K562 (cell line): ENCODE results near the gene OPTN. TPM values are rescaled to one million over a fixed set of nuclear protein-coding genes. Genes with fewer than 3 reads are reported as not detected.

Experiments used
- ATAC-seq: fragments of 200-7000 bp; cut with Tn5 transposase; 3 replicates; pipeline ENCODE4 v1.9.1; 2020; ENCODE audit warnings: moderate library complexity
- BruUV-seq: library from RNA; stranded (reverse); fragments of 400-500 nt; replicated peaks from 2 replicates; lab custom pipeline; 2021; lab: Mats Ljungman, UMichigan
- CTCF ChIA-PET: fragments of 300-600 bp; formaldehyde crosslinking; extraction: SDS; loops from one replicate; lab custom pipeline; 2021; ENCODE audit warnings: low intra/inter-chr PET ratio; lab: Yijun Ruan, JAX
- POLR2A ChIA-PET: fragments of 300-600, 350-650 bp; sonication (Branson Sonifier 250); formaldehyde crosslinking; extraction: SDS; loops from one replicate; lab custom pipeline; 2021; ENCODE audit warnings: antibody characterized with exemption, inconsistent platforms; lab: Yijun Ruan, JAX
- DNase-seq, 4 experiments: peaks; one replicate each; pipeline versions ENCODE4 v3.0.0 to v3.0.0-alpha.2; 2011 to 2018; ENCODE audit warnings: low spot score in 3 of 4, mixed read lengths in 3 of 4; ENCODE audit errors: extremely low read depth in 1 of 4
- FAIRE-seq: peaks from 2 replicates; lab custom pipeline; 2011; peaks lifted over from hg19 to GRCh38; lab: Jason Lieb, UNC
- H2AFZ ChIP-seq: 2 replicates; pipeline ENCODE4 v1.6.0; 2011; ENCODE audit warnings: low read depth, low read length, control low read depth, inconsistent platforms
- H3K27ac ChIP-seq: fragments of 200-600 bp; 3 replicates; pipeline ENCODE4 v1.8.0; 2011; ENCODE audit warnings: low read depth, mild to moderate bottlenecking, control low read depth, inconsistent platforms, low read length, moderate library complexity, mixed read lengths; ENCODE audit errors: extremely low read depth
- H3K27me3 ChIP-seq, 2 experiments: fragments of 300-600 bp in 1 of 2; 2 replicates in 1 of 2; 3 replicates in 1 of 2; pipeline versions ENCODE4 v1.6.0 to v1.8.0; 2011; ENCODE audit warnings: inconsistent platforms in 2 of 2, low read length in 2 of 2, mild to moderate bottlenecking in 1 of 2, mixed read lengths in 1 of 2, moderate library complexity in 1 of 2; ENCODE audit not compliant: control insufficient read depth in 2 of 2, insufficient read depth in 2 of 2
- H3K36me3 ChIP-seq: fragments of 300-600 bp; 3 replicates; pipeline ENCODE4 v1.8.0; 2011; ENCODE audit warnings: mild to moderate bottlenecking, low read length, inconsistent platforms; ENCODE audit not compliant: control insufficient read depth, insufficient read depth
- H3K4me1 ChIP-seq, 2 experiments: fragments of 200-600 bp in 1 of 2; replicated peaks in 1 of 2; 2 replicates in 1 of 2; 3 replicates in 1 of 2; pipeline versions ENCODE4 v1.5.1 to v1.8.0; 2011; ENCODE audit warnings: inconsistent platforms in 2 of 2, low read length in 2 of 2, mild to moderate bottlenecking in 1 of 2, mixed read lengths in 1 of 2, moderate library complexity in 1 of 2; ENCODE audit not compliant: control insufficient read depth in 2 of 2, insufficient read depth in 2 of 2
- H3K4me2 ChIP-seq: 2 replicates; pipeline ENCODE4 v1.6.1; 2011; ENCODE audit warnings: low read length, control low read depth, inconsistent platforms, mixed read lengths; ENCODE audit not compliant: insufficient read depth
- H3K4me3 ChIP-seq: fragments of 200-600 bp; sonication (generic), shearing (Covaris generic); 2 replicates; pipeline ENCODE4 v1.5.1; 2016; ENCODE audit warnings: control low read depth, inconsistent platforms
- H3K79me2 ChIP-seq: fragments of 200-600 bp; 3 replicates; pipeline ENCODE4 v1.8.0; 2011; ENCODE audit warnings: low read length, inconsistent platforms; ENCODE audit not compliant: control insufficient read depth, insufficient read depth
- H3K9ac ChIP-seq, 2 experiments: 2 replicates each; pipeline versions ENCODE4 v1.6.0 to v1.6.1; 2011; ENCODE audit warnings: low read depth in 2 of 2, low read length in 2 of 2, control low read depth in 1 of 2, inconsistent platforms in 1 of 2, mild to moderate bottlenecking in 1 of 2, mixed read lengths in 1 of 2; ENCODE audit not compliant: insufficient read depth in 1 of 2
- H3K9me1 ChIP-seq: one replicate; pipeline ENCODE4 v1.6.0; 2011; ENCODE audit warnings: inconsistent platforms, mild to moderate bottlenecking, low read length, moderate library complexity; ENCODE audit not compliant: control insufficient read depth, insufficient read depth
- H3K9me3 ChIP-seq: replicated peaks from 2 replicates; pipeline ENCODE4 v1.5.1; 2011; ENCODE audit warnings: low read depth, low read length, inconsistent platforms; ENCODE audit not compliant: control insufficient read depth, insufficient read depth
- H4K20me1 ChIP-seq: replicated peaks from 2 replicates; pipeline ENCODE4 v1.6.1; 2011; ENCODE audit warnings: low read length, inconsistent platforms, mixed read lengths; ENCODE audit not compliant: control insufficient read depth, insufficient read depth
- ESRRB ChIP-seq: fragments of 250-450 bp; sonication (Bioruptor Pico); IDR thresholded peaks from 2 replicates; pipeline ENCODE4 v1.5.0; 2020; ENCODE audit warnings: mild to moderate bottlenecking, moderate library complexity, borderline replicate concordance
- FOXP1 ChIP-seq: sonication (generic); formaldehyde crosslinking; IDR thresholded peaks from 2 replicates; pipeline ENCODE4 v1.8.0; 2022; ENCODE audit warnings: mild to moderate bottlenecking, missing genetic modification reagents
- MCM7 ChIP-seq, 2 experiments: fragments of 450-650 bp; IDR thresholded peaks; 2 replicates each; pipeline ENCODE4 v1.6.1; 2016 to 2018
- NRF1 ChIP-seq, 2 experiments: fragments of 450-650 bp; IDR thresholded peaks in 1 of 2; conservative IDR thresholded peaks in 1 of 2; 2 replicates each; pipeline ENCODE4 v1.6.1; 2014; ENCODE audit warnings: mild to moderate bottlenecking in 2 of 2
- POLR2AphosphoS2 ChIP-seq: IDR thresholded peaks from 2 replicates; pipeline ENCODE4 v1.6.1; 2012; ENCODE audit warnings: low read length, improper control_type of control experiment
- RBBP5 ChIP-seq: fragments of 200-600 bp; sonication (generic); IDR thresholded peaks from 2 replicates; pipeline ENCODE4 v1.6.1; 2012; ENCODE audit warnings: borderline replicate concordance, mild to moderate bottlenecking, low read length, control low read depth, inconsistent platforms; ENCODE audit not compliant: insufficient read depth, poor library complexity, severe bottlenecking
- ZNF143 ChIP-seq: sonication (generic); formaldehyde crosslinking; IDR thresholded peaks from 2 replicates; pipeline ENCODE4 v1.9.0; 2022; ENCODE audit warnings: mild to moderate bottlenecking, missing genetic modification reagents
- ZNF253 ChIP-seq: fragments of 250-450 bp; sonication (Bioruptor Pico); conservative IDR thresholded peaks from 2 replicates; pipeline ENCODE4 v1.6.1; 2021; ENCODE audit warnings: mild to moderate bottlenecking
- ZNF263 ChIP-seq: sonication (generic); formaldehyde crosslinking; IDR thresholded peaks from 2 replicates; pipeline ENCODE4 v1.8.0; 2022; ENCODE audit warnings: mild to moderate bottlenecking, missing genetic modification reagents, borderline replicate concordance
- ZNF324 ChIP-seq: fragments of 250-450 bp; sonication (Bioruptor Pico); IDR thresholded peaks from 2 replicates; pipeline ENCODE4 v1.4.0; 2020; ENCODE audit warnings: mild to moderate bottlenecking
- ZNF583 ChIP-seq: fragments of 250-450 bp; sonication (Bioruptor Pico); IDR thresholded peaks from 2 replicates; pipeline ENCODE4 v1.4.0; 2020
- in situ Hi-C: fragments of 300-500 bp; cut with MboI; formaldehyde crosslinking; loops from 4 replicates; pipeline ENCODE4 v1.15.0; 2018; ENCODE audit warnings: inconsistent platforms, mixed read lengths
- intact Hi-C: fragments of 100-400 bp; cut with micrococcal nuclease; formaldehyde crosslinking; loops from 2 replicates; pipeline ENCODE4 v1.14.2; 2022
- polyA plus RNA-seq, 8 experiments: library from polyadenylated mRNA; depleted of rRNA in 4 of 8; stranded (reverse) in 5 of 8; unstranded in 3 of 8; fragments of >200 nt; fragmentation: Nextera tagmentation in 2 of 8; fragmentation: Illumina TruSeq in 1 of 8; extraction: Ambion mirVana in 2 of 8; extraction: Trizol in 1 of 8; gene quantifications; 2 replicates each; pipeline versions ENCODE4 v1.2.1 to v1.2.3, GENCODE V29; 2011 to 2014; ENCODE audit warnings: inconsistent platforms in 1 of 8, missing spikeins in 1 of 8
- total RNA-seq, 7 experiments: library from RNA; depleted of rRNA in 6 of 7; stranded (reverse); fragments of >200 nt in 6 of 7; fragmentation: Illumina TruSeq in 2 of 7; extraction: Trizol in 2 of 7; gene quantifications; 2 replicates each; pipeline versions ENCODE4 v1.2.1 to v1.2.3, GENCODE V29; 2011 to 2021; ENCODE audit warnings: low replicate concordance in 1 of 7

Gene OPTN
- total and polyA plus RNA-seq, 9 of the 15 experiments (the other 6 are each of a cell fraction or from before 2014, with no cell fraction given), result 2.2 to 6.8 (median 5.0) TPM

- POLR2A ChIA-PET, result interaction anchor here (0.6 kb wide), 1 partner anchor 150 kb away, joined by 3 read pairs; no protein-coding TSS in a partner anchor
- FAIRE-seq, result no peak
- H3K36me3 ChIP-seq, result no peaks in the 10 kb centered on the region
- H3K9ac ChIP-seq, result no peak overlapping the region
- H3K9me1 ChIP-seq, result no peaks in the 10 kb centered on the region
- no TSS peak for BruUV-seq
- no peak overlapping the region for H3K4me2 ChIP-seq
- peaks cover 0 to 2% of the 10 kb centered on the region in 2 experiments; a peak in 3 of 5 replicates for H3K4me1 ChIP-seq
- DNase-seq, result no peak
- no peak overlapping the region for H3K4me3 ChIP-seq
- no peaks in the 10 kb centered on the region for H3K9me3 ChIP-seq
- H3K27me3 ChIP-seq, result peaks cover 0 to 2% of the 10 kb centered on the region in 2 experiments; a peak in 1 of 5 replicates
- in situ Hi-C loops, result no loop called here
- no peaks in the 10 kb centered on the region for H4K20me1 ChIP-seq
- no peaks in the 10 kb centered on the region for H3K79me2 ChIP-seq
- CTCF ChIA-PET, result no interaction called here
- no peak for ATAC-seq
- H2AFZ ChIP-seq, result no peak overlapping the region
- intact Hi-C loops, result no loop called here
- TF ChIP-seq MCM7 (IDR thresholded peaks at IDR 0.05) (no peak), FOXP1 (CRISPR knock-in tag) (no peak), ZNF253 (no peak), POLR2AphosphoS2 (no peak), ESRRB (no peak), NRF1 (conservative IDR thresholded peaks at IDR 0.05 in 1 of 2, IDR thresholded peaks at IDR 0.05 in 1 of 2) (no peak), ZNF263 (CRISPR knock-in tag) (no peak), ZNF324 (CRISPR knock-in tag) (no peak), RBBP5 (no peak), ZNF583 (CRISPR knock-in tag) (no peak), ZNF143 (no peak)
- H3K27ac ChIP-seq, result no peak overlapping the region
Observed at GRCh38 chr10:13147161-13147560, 47.2 kb downstream of the OPTN start.
